NCI-H748 (cell line): ENCODE data around the gene SCAMP1.
"Not testable (repeated sequence)": the region's sequence is repeated elsewhere in the genome, so short reads cannot be mapped to it uniquely, and the experiment has no call there.

Source experiments
- DNase-seq: peaks from one replicate; lab custom pipeline; 2025; ENCODE audit not compliant: unreplicated experiment; lab: John Stamatoyannopoulos, UW

Gene SCAMP1

GRCh38 chr5:78359831-78360673 lies at the start of gene SCAMP1:
SCAMP1 (plus strand) TSS chr5:78360617; CDS start chr5:78360672, 55 bp downstream.
- peak; percentile 89 for DNase-seq

GRCh38 chr5:78317515-78317914 lies 42.9 kb upstream of the SCAMP1 start:
- DNase-seq = no peak

GRCh38 chr5:78318337-78318736 lies 42.1 kb upstream of the SCAMP1 start:
- no peak for DNase-seq

GRCh38 chr5:78320401-78320800 lies 40.0 kb upstream of the SCAMP1 start:
- DNase-seq = peak; percentile 74

GRCh38 chr5:78323241-78323640 lies 37.2 kb upstream of the SCAMP1 start:
- DNase-seq = no peak

GRCh38 chr5:78326930-78327329 lies 33.5 kb upstream of the SCAMP1 start:
- DNase-seq = no peak

GRCh38 chr5:78327761-78328510 lies 32.5 kb upstream of the SCAMP1 start:
- DNase-seq = peak; percentile 13

- DNase-seq = no peak
Observed at GRCh38 chr5:78328585-78329173, 31.7 kb upstream of the SCAMP1 start.

GRCh38 chr5:78331523-78332080 lies 28.8 kb upstream of the SCAMP1 start:
- DNase-seq = no peak

GRCh38 chr5:78334811-78335210 lies 25.6 kb upstream of the SCAMP1 start:
- DNase-seq = no peak

- no peak for DNase-seq
Observed at GRCh38 chr5:78335976-78336375, 24.4 kb upstream of the SCAMP1 start.

GRCh38 chr5:78336698-78337097 lies 23.7 kb upstream of the SCAMP1 start:
- no peak for DNase-seq

- DNase-seq = no peak
Observed at GRCh38 chr5:78339617-78340436, 20.6 kb upstream of the SCAMP1 start.

GRCh38 chr5:78341440-78341839 lies 19.0 kb upstream of the SCAMP1 start:
- peak; percentile 62 for DNase-seq

GRCh38 chr5:78345485-78345884 lies 14.9 kb upstream of the SCAMP1 start:
- DNase-seq = no peak

GRCh38 chr5:78353520-78353919 lies 6.9 kb upstream of the SCAMP1 start:
- DNase-seq = no peak

- DNase-seq = no peak
Observed at GRCh38 chr5:78354066-78354670, 6.2 kb upstream of the SCAMP1 start.

GRCh38 chr5:78355561-78355960 lies 4.9 kb upstream of the SCAMP1 start:
- no peak for DNase-seq

- not testable (repeated sequence) for DNase-seq
Observed at GRCh38 chr5:78359455-78359830, 974 bp upstream of the SCAMP1 start.

GRCh38 chr5:78360674-78360923 lies 182 bp downstream of the SCAMP1 start:
- no peak for DNase-seq
